SK-N-SH treated with all-trans-retinoic acid at 6 μM for 48 hours (cell line): ENCODE data around the gene NUP133.

ENCODE experiments used
- ATAC-seq: fragments of 200-7000 bp; cut with Tn5 transposase; 3 replicates; pipeline ENCODE4 v1.9.1; 2020; ENCODE audit warnings: mild to moderate bottlenecking, moderate library complexity
- ARNTL ChIP-seq: fragments of 450-650 bp; formaldehyde crosslinking; IDR thresholded peaks from 2 replicates; pipeline ENCODE4 v1.5.0; 2020; ENCODE audit warnings: low read depth, mild to moderate bottlenecking, moderate library complexity, borderline replicate concordance
- ESRRG ChIP-seq: fragments of 250-450 bp; sonication (Bioruptor Pico); IDR thresholded peaks from 2 replicates; pipeline ENCODE4 v1.6.1; 2021; ENCODE audit warnings: mild to moderate bottlenecking
- GLIS3 ChIP-seq: fragments of 250-450 bp; sonication (Bioruptor Pico); IDR thresholded peaks from 2 replicates; pipeline ENCODE4 v1.5.0; 2020; ENCODE audit warnings: mild to moderate bottlenecking, moderate library complexity
- ISL1 ChIP-seq: fragments of 250-450 bp; sonication (Bioruptor Pico); IDR thresholded peaks from 2 replicates; pipeline ENCODE4 v2.1.2; 2022; ENCODE audit warnings: mild to moderate bottlenecking, moderate library complexity
- PPARA ChIP-seq: fragments of 250-450 bp; sonication (Bioruptor Pico); IDR thresholded peaks from 2 replicates; pipeline ENCODE4 v1.5.0; 2020; ENCODE audit warnings: mild to moderate bottlenecking, borderline replicate concordance
- RARB ChIP-seq: fragments of 250-450 bp; sonication (Bioruptor Pico); IDR thresholded peaks from 2 replicates; pipeline ENCODE4 v1.8.0; 2021; ENCODE audit warnings: mild to moderate bottlenecking, moderate library complexity
- TCF4 ChIP-seq: fragments of 250-450 bp; sonication (Bioruptor Pico); IDR thresholded peaks from 2 replicates; pipeline ENCODE4 v1.8.0; 2021; ENCODE audit warnings: mild to moderate bottlenecking, moderate library complexity, borderline replicate concordance
- TOX ChIP-seq: fragments of 250-450 bp; sonication (Bioruptor Pico); IDR thresholded peaks from 2 replicates; pipeline ENCODE4 v1.8.0; 2021; ENCODE audit warnings: mild to moderate bottlenecking, moderate library complexity, borderline replicate concordance
- ZFP30 ChIP-seq: fragments of 450-650 bp; formaldehyde crosslinking; IDR thresholded peaks from 2 replicates; pipeline ENCODE4 v1.5.0; 2022; ENCODE audit warnings: mild to moderate bottlenecking, moderate library complexity
- ZNF70 ChIP-seq: fragments of 450-650 bp; formaldehyde crosslinking; IDR thresholded peaks from 2 replicates; pipeline ENCODE4 v1.5.0; 2020; ENCODE audit warnings: mild to moderate bottlenecking, moderate library complexity
- ZNF8 ChIP-seq: fragments of 450-650 bp; formaldehyde crosslinking; IDR thresholded peaks from 2 replicates; pipeline ENCODE4 v1.5.0; 2020; ENCODE audit warnings: mild to moderate bottlenecking, moderate library complexity
- TF ChIP-seq, protein P1 (sequence below): fragments of 250-450 bp; sonication (Bioruptor Pico); IDR thresholded peaks from 2 replicates; pipeline ENCODE4 v1.5.0; 2020; ENCODE audit warnings: mild to moderate bottlenecking, moderate library complexity
- TF ChIP-seq, protein P2 (sequence below): fragments of 250-450 bp; sonication (Bioruptor Pico); IDR thresholded peaks from 2 replicates; pipeline ENCODE4 v1.8.0; 2020; ENCODE audit warnings: mild to moderate bottlenecking, moderate library complexity, borderline replicate concordance
- TF ChIP-seq, protein P3 (sequence below): fragments of 250-450 bp; sonication (Bioruptor Pico); IDR thresholded peaks from 2 replicates; pipeline ENCODE4 v1.5.1; 2021; ENCODE audit warnings: mild to moderate bottlenecking, moderate library complexity
- TF ChIP-seq, protein P4 (sequence below): fragments of 250-450 bp; sonication (Bioruptor Pico); IDR thresholded peaks from 2 replicates; pipeline ENCODE4 v1.8.0; 2021; ENCODE audit warnings: low read depth, mild to moderate bottlenecking, moderate library complexity, borderline replicate concordance

NUP133 gene

DNA sequence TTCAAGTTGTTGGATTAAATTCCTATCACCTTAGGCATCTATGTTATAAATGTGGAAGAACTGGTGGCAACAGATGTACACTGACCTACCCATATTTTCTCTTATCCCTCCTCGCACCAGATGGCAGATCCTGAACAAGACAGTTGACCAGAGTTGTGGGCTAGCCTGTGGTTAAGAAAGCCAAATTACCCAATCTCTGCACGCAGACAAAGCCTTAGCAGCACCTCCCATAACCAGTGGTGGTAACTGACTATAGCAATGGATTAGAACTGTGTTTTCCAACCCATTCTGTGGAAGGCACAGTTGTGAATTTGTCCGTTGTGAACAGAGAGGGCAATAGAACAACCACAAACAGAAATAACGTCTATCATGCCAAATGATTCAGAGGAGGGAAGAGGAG is 29.8 kb upstream of the NUP133 start:
- TF ChIP-seq, protein P1, sequence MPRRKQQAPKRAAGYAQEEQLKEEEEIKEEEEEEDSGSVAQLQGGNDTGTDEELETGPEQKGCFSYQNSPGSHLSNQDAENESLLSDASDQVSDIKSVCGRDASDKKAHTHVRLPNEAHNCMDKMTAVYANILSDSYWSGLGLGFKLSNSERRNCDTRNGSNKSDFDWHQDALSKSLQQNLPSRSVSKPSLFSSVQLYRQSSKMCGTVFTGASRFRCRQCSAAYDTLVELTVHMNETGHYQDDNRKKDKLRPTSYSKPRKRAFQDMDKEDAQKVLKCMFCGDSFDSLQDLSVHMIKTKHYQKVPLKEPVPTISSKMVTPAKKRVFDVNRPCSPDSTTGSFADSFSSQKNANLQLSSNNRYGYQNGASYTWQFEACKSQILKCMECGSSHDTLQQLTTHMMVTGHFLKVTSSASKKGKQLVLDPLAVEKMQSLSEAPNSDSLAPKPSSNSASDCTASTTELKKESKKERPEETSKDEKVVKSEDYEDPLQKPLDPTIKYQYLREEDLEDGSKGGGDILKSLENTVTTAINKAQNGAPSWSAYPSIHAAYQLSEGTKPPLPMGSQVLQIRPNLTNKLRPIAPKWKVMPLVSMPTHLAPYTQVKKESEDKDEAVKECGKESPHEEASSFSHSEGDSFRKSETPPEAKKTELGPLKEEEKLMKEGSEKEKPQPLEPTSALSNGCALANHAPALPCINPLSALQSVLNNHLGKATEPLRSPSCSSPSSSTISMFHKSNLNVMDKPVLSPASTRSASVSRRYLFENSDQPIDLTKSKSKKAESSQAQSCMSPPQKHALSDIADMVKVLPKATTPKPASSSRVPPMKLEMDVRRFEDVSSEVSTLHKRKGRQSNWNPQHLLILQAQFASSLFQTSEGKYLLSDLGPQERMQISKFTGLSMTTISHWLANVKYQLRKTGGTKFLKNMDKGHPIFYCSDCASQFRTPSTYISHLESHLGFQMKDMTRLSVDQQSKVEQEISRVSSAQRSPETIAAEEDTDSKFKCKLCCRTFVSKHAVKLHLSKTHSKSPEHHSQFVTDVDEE, result no peak
- TF ChIP-seq TCF4 (no peak), PPARA (no peak), ZNF8 (CRISPR knock-in tag) (no peak), TOX (CRISPR knock-in tag) (no peak)
- TF ChIP-seq, all 23 proteins: peak for 0
- no peak for ATAC-seq

DNA sequence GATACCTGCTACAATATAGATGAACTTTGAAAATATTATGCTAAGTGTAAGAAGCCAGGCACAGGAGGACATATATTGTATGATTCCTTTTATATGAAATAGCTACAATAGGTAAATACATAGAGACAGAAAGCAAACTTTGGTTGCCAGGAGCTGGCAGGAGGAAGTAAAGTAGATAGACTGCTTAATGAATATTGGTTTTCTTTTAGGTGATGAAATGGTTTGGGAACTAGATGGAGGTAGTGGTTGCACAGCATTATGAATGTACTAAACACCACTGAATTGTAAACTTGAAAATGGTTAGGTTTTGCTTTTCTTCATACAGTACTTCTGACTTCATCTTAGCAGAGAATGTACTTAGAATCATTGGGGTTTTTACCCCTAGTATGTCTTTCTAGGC is 28.8 kb upstream of the NUP133 start:
- ATAC-seq, result no peak
- TF ChIP-seq RARB (CRISPR knock-in tag), result no peak
- TF ChIP-seq ARNTL (CRISPR knock-in tag), result no peak
- TF ChIP-seq ZNF70, result no peak
- TF ChIP-seq ISL1, result no peak
- TF ChIP-seq, protein P1, result no peak
- TF ChIP-seq ZNF8 (CRISPR knock-in tag), result no peak
- TF ChIP-seq, protein P2, sequence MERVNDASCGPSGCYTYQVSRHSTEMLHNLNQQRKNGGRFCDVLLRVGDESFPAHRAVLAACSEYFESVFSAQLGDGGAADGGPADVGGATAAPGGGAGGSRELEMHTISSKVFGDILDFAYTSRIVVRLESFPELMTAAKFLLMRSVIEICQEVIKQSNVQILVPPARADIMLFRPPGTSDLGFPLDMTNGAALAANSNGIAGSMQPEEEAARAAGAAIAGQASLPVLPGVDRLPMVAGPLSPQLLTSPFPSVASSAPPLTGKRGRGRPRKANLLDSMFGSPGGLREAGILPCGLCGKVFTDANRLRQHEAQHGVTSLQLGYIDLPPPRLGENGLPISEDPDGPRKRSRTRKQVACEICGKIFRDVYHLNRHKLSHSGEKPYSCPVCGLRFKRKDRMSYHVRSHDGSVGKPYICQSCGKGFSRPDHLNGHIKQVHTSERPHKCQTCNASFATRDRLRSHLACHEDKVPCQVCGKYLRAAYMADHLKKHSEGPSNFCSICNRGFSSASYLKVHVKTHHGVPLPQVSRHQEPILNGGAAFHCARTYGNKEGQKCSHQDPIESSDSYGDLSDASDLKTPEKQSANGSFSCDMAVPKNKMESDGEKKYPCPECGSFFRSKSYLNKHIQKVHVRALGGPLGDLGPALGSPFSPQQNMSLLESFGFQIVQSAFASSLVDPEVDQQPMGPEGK, result no peak
- TF ChIP-seq ZFP30 (CRISPR knock-in tag), result no peak

DNA sequence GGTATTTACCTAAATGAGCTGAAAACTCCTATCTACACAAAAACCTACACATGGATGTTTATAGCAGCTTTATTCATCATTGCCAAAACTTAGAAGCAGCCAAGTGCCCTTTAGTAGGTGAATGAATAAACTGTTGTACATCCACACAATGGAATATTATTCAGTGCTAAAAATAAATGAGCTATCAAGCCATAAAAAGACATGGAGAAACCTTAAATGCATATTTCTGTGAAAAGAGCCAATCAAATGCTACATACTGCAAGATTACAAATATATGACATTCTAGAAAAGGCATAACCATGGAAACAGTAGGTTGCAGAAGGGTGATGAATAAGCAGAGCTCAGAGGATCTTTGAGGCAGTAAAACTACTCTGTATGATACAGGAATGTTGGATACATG is 27.1 kb upstream of the NUP133 start:
- TF ChIP-seq, protein P3, sequence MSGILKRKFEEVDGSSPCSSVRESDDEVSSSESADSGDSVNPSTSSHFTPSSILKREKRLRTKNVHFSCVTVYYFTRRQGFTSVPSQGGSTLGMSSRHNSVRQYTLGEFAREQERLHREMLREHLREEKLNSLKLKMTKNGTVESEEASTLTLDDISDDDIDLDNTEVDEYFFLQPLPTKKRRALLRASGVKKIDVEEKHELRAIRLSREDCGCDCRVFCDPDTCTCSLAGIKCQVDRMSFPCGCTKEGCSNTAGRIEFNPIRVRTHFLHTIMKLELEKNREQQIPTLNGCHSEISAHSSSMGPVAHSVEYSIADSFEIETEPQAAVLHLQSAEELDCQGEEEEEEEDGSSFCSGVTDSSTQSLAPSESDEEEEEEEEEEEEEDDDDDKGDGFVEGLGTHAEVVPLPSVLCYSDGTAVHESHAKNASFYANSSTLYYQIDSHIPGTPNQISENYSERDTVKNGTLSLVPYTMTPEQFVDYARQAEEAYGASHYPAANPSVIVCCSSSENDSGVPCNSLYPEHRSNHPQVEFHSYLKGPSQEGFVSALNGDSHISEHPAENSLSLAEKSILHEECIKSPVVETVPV, result no peak
- no peak for TF ChIP-seq TOX (CRISPR knock-in tag)
- TF ChIP-seq RARB (CRISPR knock-in tag), result no peak
- TF ChIP-seq, protein P4, sequence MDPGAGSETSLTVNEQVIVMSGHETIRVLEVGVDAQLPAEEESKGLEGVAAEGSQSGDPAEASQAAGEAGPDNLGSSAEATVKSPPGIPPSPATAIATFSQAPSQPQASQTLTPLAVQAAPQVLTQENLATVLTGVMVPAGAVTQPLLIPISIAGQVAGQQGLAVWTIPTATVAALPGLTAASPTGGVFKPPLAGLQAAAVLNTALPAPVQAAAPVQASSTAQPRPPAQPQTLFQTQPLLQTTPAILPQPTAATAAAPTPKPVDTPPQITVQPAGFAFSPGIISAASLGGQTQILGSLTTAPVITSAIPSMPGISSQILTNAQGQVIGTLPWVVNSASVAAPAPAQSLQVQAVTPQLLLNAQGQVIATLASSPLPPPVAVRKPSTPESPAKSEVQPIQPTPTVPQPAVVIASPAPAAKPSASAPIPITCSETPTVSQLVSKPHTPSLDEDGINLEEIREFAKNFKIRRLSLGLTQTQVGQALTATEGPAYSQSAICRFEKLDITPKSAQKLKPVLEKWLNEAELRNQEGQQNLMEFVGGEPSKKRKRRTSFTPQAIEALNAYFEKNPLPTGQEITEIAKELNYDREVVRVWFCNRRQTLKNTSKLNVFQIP (CRISPR knock-in tag), result no peak

DNA sequence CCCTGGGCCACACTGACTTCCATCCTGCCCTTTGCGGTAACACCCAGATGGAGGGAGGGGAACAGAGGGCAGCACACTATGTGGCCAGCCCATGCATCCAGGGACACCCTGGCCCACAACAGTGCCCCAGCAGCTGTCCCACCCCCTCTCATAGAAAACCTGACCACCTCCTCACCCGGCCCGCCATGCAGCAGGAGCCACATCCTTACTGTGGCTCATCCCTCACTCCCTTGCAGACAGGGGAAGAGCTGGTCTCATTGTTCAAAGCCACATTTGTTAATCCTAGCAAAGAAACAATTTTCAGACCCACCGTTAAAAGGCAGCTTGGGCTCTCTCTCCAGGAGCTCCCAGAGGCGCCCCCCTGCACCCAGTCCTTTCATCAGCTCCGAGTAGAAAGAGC is 23.2 kb upstream of the NUP133 start:
- ATAC-seq, result no peak
- TF ChIP-seq ARNTL (CRISPR knock-in tag) (no peak), GLIS3 (CRISPR knock-in tag) (no peak), ESRRG (CRISPR knock-in tag) (no peak), ZNF70 (no peak)
- TF ChIP-seq, protein P4 (CRISPR knock-in tag), result no peak

More for the DNA sequence above, 27.1 kb upstream of the NUP133 start:
- no peak for ATAC-seq
